K562 (cell line): Measurements from ENCODE around the gene SLC2A4. TPM values are rescaled to one million over a fixed set of nuclear protein-coding genes. Genes with fewer than 3 reads are reported as not detected.
A peak's percentile ranks its signal among the peaks of the same experiment; 100 is the strongest.

Experiments used
- EGR1 ChIP-seq: fragments of 450-650 bp; conservative IDR thresholded peaks from 2 replicates; pipeline ENCODE4 v1.6.1; 2017; ENCODE audit warnings: mild to moderate bottlenecking
- FOS ChIP-seq: IDR thresholded peaks from 3 replicates; pipeline ENCODE4 v1.6.1; 2011; ENCODE audit not compliant: insufficient read length; ENCODE audit errors: extremely low read depth
- FOXA1 ChIP-seq: fragments of 450-650 bp; IDR thresholded peaks from 2 replicates; pipeline ENCODE4 v1.6.1; 2016; ENCODE audit warnings: mild to moderate bottlenecking, borderline replicate concordance
- MAZ ChIP-seq, 2 experiments: fragments of 450-650 bp in 1 of 2; sonication (generic) in 1 of 2; formaldehyde crosslinking; IDR thresholded peaks in 1 of 2; conservative IDR thresholded peaks in 1 of 2; 2 replicates each; pipeline versions ENCODE4 v1.4.0 to v1.5.0; 2020; ENCODE audit warnings: mild to moderate bottlenecking in 1 of 2, missing genetic modification reagents in 1 of 2
- MTF1 ChIP-seq: fragments of 250-450 bp; sonication (Bioruptor Pico); IDR thresholded peaks from 2 replicates; pipeline ENCODE4 v1.9.0; 2021; ENCODE audit warnings: moderate library complexity, mild to moderate bottlenecking, inconsistent platforms, borderline replicate concordance
- POLR2AphosphoS5 ChIP-seq: IDR thresholded peaks from 2 replicates; pipeline ENCODE4 v1.6.1; 2011; ENCODE audit warnings: mild to moderate bottlenecking, low read depth, low read length, moderate library complexity; ENCODE audit not compliant: control insufficient read depth, insufficient read depth
- POU5F1 ChIP-seq: fragments of 150-350 bp; IDR thresholded peaks from 2 replicates; pipeline ENCODE4 v1.6.1; 2014; ENCODE audit warnings: borderline replicate concordance, low read length, low read depth, mild to moderate bottlenecking; ENCODE audit not compliant: partially characterized antibody
- RAD21 ChIP-seq, 2 experiments: fragments of 250-450 bp in 1 of 2; fragments of 450-650 bp in 1 of 2; sonication (Bioruptor Pico) in 1 of 2; formaldehyde crosslinking in 1 of 2; IDR thresholded peaks in 1 of 2; conservative IDR thresholded peaks in 1 of 2; 2 replicates each; pipeline versions ENCODE4 v1.4.0 to v1.8.0; 2020 to 2022; ENCODE audit warnings: mild to moderate bottlenecking in 2 of 2, moderate library complexity in 1 of 2
- SIN3B ChIP-seq: fragments of 450-650 bp; IDR thresholded peaks from 2 replicates; pipeline ENCODE4 v1.6.1; 2017; ENCODE audit warnings: low read depth, mild to moderate bottlenecking, moderate library complexity
- SMAD3 ChIP-seq: fragments of 450-650 bp; formaldehyde crosslinking; conservative IDR thresholded peaks from 2 replicates; pipeline ENCODE4 v1.4.0; 2020; ENCODE audit warnings: mild to moderate bottlenecking
- STAT5B ChIP-seq: fragments of 250-450 bp; sonication (Bioruptor Pico); IDR thresholded peaks from 2 replicates; pipeline ENCODE4 v1.8.0; 2021; ENCODE audit warnings: mild to moderate bottlenecking, inconsistent platforms
- TOE1 ChIP-seq, 2 experiments: fragments of 450-650 bp in 1 of 2; sonication (generic) in 1 of 2; formaldehyde crosslinking in 1 of 2; IDR thresholded peaks; 2 replicates each; pipeline versions ENCODE4 v1.7.1 to v1.8.0; 2016 to 2022; ENCODE audit warnings: borderline replicate concordance in 2 of 2, mild to moderate bottlenecking in 2 of 2, antibody characterized with exemption in 1 of 2, inconsistent platforms in 1 of 2, low read depth in 1 of 2, missing genetic modification reagents in 1 of 2, moderate library complexity in 1 of 2
- YY1 ChIP-seq, 3 experiments: IDR thresholded peaks; 2 replicates each; pipeline ENCODE4 v1.6.1; 2011; ENCODE audit warnings: low read length in 2 of 3, mild to moderate bottlenecking in 2 of 3, moderate library complexity in 2 of 3, borderline replicate concordance in 1 of 3, control low read depth in 1 of 3, low read depth in 1 of 3; ENCODE audit not compliant: insufficient read depth in 3 of 3, insufficient replicate concordance in 2 of 3, control insufficient read depth in 1 of 3, insufficient read length in 1 of 3; ENCODE audit errors: extremely low read depth in 1 of 3
- ZNF766 ChIP-seq: fragments of 200-800 bp; sonication (Bioruptor generic); conservative IDR thresholded peaks from 2 replicates; pipeline ENCODE4 v1.6.1; 2016; ENCODE audit warnings: missing genetic modification characterization, missing compliant biosample characterization
- polyA plus RNA-seq, 8 experiments: library from polyadenylated mRNA; depleted of rRNA in 4 of 8; stranded (reverse) in 5 of 8; unstranded in 3 of 8; fragments of >200 nt; fragmentation: Nextera tagmentation in 2 of 8; fragmentation: Illumina TruSeq in 1 of 8; extraction: Ambion mirVana in 2 of 8; extraction: Trizol in 1 of 8; gene quantifications; 2 replicates each; pipeline versions ENCODE4 v1.2.1 to v1.2.3, GENCODE V29; 2011 to 2014; ENCODE audit warnings: inconsistent platforms in 1 of 8, missing spikeins in 1 of 8
- total RNA-seq, 7 experiments: library from RNA; depleted of rRNA in 6 of 7; stranded (reverse); fragments of >200 nt in 6 of 7; fragmentation: Illumina TruSeq in 2 of 7; extraction: Trizol in 2 of 7; gene quantifications; 2 replicates each; pipeline versions ENCODE4 v1.2.1 to v1.2.3, GENCODE V29; 2011 to 2021; ENCODE audit warnings: low replicate concordance in 1 of 7
- TF ChIP-seq, protein P1 (sequence below): fragments of 450-650 bp; IDR thresholded peaks from 2 replicates; pipeline ENCODE4 v1.6.1; 2017; ENCODE audit warnings: mild to moderate bottlenecking, moderate library complexity
- TF ChIP-seq, protein P2 (sequence below): sonication (generic); formaldehyde crosslinking; IDR thresholded peaks from 2 replicates; pipeline ENCODE4 v1.9.0; 2022; ENCODE audit warnings: mild to moderate bottlenecking, missing genetic modification reagents
- TF ChIP-seq, protein P3 (sequence below): sonication (generic); formaldehyde crosslinking; IDR thresholded peaks from 2 replicates; pipeline ENCODE4 v1.9.0; 2022; ENCODE audit warnings: mild to moderate bottlenecking, missing genetic modification reagents

Gene SLC2A4
- total and polyA plus RNA-seq, 9 of the 15 experiments (the other 6 are each of a cell fraction or from before 2014, with no cell fraction given): 0.74 to 3.5 (median 1.6) TPM

DNA sequence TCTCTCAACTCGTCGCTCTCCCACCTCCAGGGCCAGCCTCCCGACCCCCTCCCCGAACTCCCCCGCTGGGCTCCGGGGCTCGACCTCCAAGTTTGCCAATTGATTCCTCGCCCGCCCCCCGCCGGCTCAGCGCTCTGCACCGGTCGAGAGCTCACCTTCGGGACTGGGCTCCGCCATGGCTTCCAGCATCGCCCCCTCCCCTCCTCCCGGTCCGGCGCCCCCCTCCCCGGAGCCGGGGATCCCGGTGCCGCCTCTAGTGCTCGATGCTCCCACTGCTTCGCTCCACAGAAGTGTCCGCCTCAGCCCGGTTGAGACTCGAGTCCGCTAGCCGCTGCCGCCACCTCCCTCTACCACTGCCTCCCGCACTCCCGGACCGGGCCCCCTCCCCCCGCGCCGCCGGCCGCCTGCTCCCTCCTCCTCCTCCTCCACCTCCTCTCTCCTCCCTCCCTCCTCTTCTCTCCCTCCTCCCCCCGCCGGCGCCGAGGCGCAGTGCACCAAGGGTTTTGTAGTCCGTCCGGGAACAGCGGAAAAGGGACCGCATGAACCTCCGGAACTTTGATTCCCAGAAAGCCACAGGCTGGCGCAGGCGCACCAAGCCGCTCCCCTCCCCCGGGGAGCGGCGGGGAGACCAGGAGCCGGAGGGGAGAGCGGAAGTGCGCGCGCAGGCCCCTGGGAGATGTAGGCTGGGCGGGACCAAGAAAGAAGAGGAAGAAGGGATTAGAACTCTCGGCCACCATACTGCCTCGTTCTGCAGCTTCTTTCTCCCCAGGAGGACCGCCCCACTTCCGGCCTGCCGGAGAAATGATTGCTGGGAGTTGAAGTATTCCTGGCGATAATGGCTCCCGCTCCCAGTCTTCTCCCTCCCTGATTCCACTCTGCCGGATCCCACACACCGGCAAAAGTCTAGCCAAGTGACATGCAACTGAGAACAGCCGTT lies 42.2 kb upstream of the SLC2A4 start, which contains the start of gene PHF23 (continued):
- 0 out of 2 replicates have a peak, but pooled peaks have one; percentile 10 for TF ChIP-seq SMAD3 (CRISPR knock-in tag)
- peak; percentile 74 for TF ChIP-seq ZNF766 (CRISPR knock-in tag)
- TF ChIP-seq FOS: no peak
- TF ChIP-seq YY1 (IDR thresholded peaks at IDR 0.05; ENCODE audit: borderline replicate concordance in 1 of 3, control insufficient read depth in 1 of 3, extremely low read depth in 1 of 3, insufficient read depth in 3 of 3, insufficient read length in 1 of 3, insufficient replicate concordance in 2 of 3, low read depth in 1 of 3, low read length in 2 of 3): peak; percentile 20 to 88 (median 82)
- TF ChIP-seq, protein P1, sequence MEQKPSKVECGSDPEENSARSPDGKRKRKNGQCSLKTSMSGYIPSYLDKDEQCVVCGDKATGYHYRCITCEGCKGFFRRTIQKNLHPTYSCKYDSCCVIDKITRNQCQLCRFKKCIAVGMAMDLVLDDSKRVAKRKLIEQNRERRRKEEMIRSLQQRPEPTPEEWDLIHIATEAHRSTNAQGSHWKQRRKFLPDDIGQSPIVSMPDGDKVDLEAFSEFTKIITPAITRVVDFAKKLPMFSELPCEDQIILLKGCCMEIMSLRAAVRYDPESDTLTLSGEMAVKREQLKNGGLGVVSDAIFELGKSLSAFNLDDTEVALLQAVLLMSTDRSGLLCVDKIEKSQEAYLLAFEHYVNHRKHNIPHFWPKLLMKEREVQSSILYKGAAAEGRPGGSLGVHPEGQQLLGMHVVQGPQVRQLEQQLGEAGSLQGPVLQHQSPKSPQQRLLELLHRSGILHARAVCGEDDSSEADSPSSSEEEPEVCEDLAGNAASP: no peak
- peak; percentile 84 for TF ChIP-seq POU5F1
- no peak for TF ChIP-seq FOXA1
- TF ChIP-seq, protein P2, sequence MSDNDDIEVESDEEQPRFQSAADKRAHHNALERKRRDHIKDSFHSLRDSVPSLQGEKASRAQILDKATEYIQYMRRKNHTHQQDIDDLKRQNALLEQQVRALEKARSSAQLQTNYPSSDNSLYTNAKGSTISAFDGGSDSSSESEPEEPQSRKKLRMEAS: no peak
- TF ChIP-seq POLR2AphosphoS5: 0 out of 2 replicates have a peak, but pooled peaks have one; percentile 46
- TF ChIP-seq TOE1 (IDR thresholded peaks at IDR 0.05; ENCODE audit: borderline replicate concordance): peak; percentile 68; the same call in 1 of the 2 replicates
- no peak for TF ChIP-seq TOE1 (CRISPR knock-in tag; IDR thresholded peaks at IDR 0.05; ENCODE audit: borderline replicate concordance, low read depth)
- no peak for TF ChIP-seq MTF1
- TF ChIP-seq RAD21 (CRISPR knock-in tag; conservative IDR thresholded peaks at IDR 0.05 in 1 of 2, IDR thresholded peaks at IDR 0.05 in 1 of 2): no peak
- no peak for TF ChIP-seq SIN3B
- peak; percentile 71 for TF ChIP-seq EGR1
- no peak for TF ChIP-seq STAT5B
- TF ChIP-seq, protein P3, sequence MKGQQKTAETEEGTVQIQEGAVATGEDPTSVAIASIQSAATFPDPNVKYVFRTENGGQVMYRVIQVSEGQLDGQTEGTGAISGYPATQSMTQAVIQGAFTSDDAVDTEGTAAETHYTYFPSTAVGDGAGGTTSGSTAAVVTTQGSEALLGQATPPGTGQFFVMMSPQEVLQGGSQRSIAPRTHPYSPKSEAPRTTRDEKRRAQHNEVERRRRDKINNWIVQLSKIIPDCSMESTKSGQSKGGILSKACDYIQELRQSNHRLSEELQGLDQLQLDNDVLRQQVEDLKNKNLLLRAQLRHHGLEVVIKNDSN (CRISPR knock-in tag): no peak
- TF ChIP-seq MAZ (CRISPR knock-in tag; conservative IDR thresholded peaks at IDR 0.05 in 1 of 2, IDR thresholded peaks at IDR 0.05 in 1 of 2): peak; percentile 93 to 100
